ENCODE results near the gene NOTUM.

The NOTUM gene

GRCh38 chr17:81961087-81961511 is at the start of gene NOTUM:
TSS of gene NOTUM (minus strand) at chr17:81961187. CDS start at chr17:81960909, 278 bp downstream.
- no peak for DNase-seq

DNA sequence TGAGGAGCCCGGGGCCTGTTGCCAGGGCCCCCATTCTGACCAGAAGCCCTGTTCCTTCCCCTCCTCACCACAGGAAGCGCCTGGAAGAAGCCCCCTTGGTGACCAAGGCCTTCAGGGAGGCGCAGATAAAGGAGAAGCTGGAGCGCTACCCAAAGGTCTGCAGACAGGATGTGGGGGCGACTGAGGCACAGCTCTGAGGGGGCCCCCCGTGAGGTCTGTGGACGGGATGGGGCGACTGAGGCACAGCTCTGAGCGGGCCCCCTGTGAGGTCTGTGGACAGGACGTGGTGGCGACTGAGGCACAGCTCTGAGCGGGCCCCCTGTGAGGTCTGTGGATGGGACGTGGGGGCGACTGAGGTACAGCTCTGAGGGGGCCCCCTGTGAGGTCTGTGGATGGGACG is 48.4 kb upstream of the NOTUM start:
- DNase-seq: no peak

GRCh38 chr17:82008941-82009405 is 48.0 kb upstream of the NOTUM start:
- DNase-seq: no peak

DNA sequence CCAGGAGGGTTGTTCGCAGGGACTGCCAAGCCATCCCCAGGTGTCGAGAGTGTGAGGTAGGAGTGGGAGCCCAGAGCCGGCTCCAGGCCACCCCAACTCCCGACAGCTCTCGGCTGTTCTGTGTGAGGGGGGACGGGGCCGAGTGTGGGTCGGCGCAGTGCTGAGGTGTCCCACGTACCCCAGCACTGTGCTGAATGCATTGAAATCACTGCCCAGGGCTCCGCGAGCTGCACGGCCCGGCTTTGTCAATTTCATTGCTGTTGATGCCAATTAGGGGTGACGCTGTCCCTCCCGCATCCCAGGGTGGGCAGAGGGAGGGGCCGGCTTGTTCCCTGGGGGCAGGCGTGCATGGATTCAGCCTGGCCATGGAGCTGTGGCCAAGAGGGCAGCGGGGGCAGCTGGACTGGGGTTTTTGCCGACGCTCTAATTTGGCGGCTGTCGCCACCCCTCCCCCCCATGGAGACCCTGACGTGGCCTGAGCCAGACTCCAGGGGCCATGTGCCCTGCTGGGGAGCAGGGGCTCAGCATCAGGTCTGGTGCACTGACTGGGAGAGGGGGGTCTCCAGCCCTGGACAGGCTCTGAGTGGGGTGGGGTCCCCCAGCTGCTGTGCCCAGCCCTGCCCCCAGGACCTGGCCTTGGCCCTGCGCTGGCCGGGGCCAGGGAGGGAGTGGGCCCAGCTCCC is 47.4 kb upstream of the NOTUM start:
- no peak for DNase-seq

DNA sequence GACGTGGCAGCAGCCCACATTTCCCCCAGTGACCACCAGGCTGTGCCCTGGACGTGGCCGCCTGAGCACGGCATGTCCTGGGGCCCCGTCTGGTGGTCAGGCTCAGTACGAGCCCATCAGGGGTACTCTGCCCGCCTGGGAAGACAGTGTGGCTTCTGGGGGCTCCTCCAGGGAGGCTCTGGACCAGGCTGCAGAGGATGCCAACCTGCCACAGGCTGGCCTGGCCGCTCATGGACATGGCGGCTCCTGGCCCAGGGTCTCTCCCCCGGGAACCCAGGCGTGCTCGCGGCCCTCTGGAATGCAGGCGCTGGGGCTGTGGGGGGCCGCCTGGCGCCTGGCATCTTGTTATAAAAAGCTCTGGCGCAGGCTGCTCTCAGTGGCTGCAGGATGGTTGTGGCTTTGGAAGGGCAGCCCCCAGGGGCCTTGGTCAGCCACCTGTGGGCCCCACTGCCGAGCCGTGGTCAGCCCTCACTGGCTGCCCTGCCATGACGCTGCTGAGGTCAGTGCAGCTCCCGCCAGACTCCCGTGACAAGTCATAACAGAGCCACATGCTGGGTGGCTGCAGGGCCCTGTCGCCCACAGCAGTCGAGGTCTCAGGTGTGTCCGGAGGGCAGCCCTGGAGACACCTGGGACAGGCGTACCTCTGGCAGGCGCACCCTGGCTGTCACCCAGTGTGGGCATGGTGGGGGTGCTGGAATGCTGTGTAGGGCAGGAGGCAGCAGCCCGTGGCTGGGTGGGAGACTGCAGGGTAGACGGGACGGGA is 46.7 kb upstream of the NOTUM start:
- no peak for DNase-seq

DNA sequence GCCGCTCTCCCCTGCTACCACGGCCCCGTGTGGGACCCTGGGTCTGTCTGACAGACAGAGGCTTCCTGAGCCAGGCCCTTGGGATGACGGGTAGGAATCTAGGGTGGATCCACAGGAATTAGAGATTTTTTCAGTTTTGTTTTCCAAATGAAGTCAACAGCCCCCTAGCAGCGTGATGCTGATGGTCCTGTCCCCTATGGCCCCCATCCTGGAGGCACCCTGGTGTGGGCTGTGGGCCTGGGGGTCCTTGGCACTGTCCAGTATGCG is 46.2 kb upstream of the NOTUM start:
- no peak for DNase-seq

DNA sequence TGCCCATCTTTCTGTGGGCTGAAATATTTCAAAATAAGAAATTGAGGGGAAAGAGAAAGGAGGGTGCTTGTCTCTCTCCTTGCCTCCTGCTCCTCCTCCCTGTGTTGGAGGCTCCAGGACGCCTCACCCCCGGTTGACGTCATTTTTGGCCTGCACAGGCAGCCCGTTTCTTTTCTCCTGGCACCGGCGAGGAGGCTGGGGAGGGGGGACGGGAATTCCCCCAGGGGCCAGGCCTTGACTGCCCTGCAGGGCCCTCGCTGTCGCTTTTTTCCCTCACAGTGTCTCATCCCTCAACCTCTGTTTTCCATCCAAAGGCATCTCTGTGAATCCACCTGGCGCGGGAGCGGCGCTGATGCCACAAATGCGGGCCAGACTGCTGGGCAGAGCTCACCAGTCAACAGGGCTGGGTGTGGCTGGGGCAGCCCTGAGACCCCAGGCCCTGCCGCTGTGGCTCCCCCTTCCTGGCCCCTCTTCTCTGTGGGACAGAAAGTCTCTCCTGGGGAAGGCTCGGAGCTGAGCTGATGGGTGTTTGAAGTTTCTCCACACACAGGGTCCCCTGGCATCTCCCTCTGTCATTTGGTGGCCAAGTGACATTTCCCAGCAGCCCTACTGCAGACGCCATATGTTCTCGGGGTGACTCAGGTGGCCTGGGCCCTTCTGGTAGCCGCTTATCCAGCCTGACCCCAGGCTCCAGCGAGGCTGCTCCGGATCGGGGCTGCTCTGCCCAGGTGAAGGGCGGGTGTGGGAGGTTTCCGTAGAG is 45.7 kb upstream of the NOTUM start:
- DNase-seq: peak; percentile 52

GRCh38 chr17:82005701-82006348 is 44.8 kb upstream of the NOTUM start:
- DNase-seq: no peak

- no peak for DNase-seq
These were observed 43.8 kb upstream of the NOTUM start for GRCh38 chr17:82004517-82005455.

GRCh38 chr17:82003411-82004381 is 42.7 kb upstream of the NOTUM start:
- DNase-seq: no peak

GRCh38 chr17:82001571-82002056 is 40.6 kb upstream of the NOTUM start:
- no peak for DNase-seq

DNA sequence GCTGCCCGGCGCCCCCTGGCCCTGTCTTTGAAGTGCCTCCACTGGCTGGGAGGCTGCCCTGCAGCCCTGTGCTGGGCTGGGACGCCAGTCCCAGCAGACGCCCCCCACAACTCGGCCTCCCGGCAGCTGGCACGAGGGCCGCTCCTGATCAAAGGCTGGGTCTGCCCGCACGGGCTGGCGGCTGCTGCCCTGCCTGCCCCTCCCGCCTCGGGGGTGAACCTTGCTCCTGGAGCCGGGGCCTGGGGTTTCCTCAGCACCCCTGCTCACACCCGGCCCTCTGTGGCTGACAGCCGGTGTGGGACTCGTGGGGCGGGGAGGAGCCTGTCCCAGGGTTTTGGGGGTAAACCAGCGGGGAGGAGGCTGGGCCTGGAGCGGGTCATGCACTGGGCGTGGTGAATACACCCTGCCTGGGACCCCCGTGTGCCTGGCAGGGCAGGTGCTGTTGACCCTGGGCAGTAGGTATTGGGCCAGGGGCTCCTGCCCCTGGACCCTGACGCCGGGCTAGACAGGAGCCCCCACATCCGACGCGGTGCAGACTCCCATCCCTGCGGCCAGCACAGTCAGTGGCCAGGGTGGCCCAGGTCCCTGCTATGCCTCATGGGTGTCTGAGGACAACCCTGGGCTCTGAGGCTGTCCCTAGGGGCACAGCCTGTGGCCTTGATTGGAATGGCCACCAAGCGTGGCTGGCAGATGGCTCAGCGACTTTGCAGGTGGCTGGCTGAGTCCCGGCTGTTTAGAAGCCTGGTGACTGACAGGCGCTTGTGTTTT is 40.0 kb upstream of the NOTUM start:
- no peak for DNase-seq

DNA sequence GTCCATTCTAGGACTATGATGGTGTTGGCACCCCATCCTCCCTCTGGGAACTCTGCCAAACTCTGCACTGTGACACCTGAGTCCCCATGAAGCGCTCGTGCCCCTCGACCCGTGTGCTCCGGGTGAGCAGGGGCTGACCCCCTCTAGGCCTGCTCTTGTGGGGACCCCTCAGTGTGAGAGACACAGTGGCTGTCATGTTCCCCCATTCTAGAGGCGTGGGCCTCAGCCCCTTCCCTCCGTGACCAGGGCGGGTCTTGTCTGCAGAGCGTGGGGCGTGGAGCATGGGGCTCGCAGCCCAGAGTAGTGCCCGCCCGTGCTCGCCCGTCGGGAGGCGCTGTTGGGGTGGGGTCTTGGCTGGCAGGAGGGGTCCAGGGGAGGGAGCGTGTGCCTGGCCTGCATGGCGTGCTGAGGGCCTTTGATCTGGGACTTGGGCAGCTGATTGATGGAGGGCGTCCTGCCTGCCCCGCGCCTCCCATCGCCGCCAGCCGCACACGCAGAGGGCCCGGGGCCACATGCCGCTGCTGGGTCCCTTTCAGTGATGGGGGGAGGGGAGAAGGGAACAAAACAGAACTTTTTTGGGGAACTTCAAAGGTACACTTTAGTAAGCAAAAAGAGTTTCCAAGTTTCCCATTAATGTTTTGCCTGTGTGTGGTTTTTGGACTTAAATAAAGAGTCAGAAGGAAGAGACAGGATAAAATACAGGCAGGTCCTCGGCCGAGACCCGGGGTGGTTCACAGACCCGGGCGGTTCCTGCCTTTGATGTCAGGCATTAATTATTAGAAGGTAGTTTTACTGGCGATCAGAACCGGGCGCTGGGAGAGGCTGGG is 39.2 kb upstream of the NOTUM start:
- DNase-seq: no peak

GRCh38 chr17:81999587-81999975 is 38.6 kb upstream of the NOTUM start:
- DNase-seq: no peak

DNA sequence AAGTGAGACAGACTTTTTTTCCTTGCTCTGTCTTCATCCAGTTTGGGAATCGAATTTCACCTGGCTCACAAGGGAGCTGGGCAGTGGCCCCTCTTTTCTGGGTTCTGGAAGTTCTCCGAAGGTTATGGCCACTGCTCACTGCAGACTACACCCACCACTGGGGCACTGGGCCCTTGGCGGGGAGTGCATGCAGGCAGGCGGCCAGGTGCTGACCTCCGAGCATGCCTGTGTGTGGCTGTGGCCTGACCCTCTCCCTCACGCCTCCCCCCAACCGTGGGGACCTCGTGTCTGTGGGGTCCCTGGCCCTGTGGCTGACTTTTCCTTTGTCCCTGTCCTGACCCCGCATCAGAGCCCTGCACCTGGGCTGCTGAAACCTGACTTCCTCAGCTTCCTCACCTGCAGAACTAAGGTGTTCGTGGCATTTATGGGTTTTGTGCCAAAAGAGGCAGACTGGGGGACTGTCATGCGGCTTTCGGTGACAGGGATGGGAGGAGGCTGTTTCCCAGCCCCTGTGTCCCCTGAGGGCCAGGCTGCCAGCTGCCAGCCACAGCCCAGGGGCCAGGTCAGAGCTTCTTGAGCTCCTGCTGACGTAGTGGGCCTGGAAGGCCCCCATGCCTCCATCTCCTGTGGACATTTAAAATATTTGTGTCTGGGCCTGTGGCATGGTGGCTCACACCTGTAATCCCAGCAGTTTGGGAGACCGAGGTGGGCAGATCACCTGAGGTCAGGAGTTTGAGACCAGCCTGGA is 37.9 kb upstream of the NOTUM start:
- no peak for DNase-seq

DNA sequence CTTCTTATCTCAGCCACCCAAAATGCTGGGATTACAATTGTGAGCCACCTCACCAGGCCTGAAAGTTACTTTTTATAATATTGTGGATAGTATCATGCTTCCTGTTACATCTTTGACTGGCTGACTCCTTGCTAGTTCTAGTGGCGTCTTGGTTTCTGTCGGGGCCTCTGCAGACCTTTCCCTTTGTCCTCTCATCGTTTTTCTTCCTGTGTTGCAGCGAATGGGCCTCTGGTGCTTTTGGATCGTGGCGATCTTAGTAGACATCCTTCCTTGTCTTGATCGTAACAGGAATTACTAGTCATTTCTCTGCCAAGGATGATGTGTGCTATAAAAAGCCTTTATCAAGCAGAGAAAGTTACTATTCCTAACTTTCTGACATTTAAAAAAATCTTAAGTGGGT is 37.2 kb upstream of the NOTUM start:
- DNase-seq: no peak

DNA sequence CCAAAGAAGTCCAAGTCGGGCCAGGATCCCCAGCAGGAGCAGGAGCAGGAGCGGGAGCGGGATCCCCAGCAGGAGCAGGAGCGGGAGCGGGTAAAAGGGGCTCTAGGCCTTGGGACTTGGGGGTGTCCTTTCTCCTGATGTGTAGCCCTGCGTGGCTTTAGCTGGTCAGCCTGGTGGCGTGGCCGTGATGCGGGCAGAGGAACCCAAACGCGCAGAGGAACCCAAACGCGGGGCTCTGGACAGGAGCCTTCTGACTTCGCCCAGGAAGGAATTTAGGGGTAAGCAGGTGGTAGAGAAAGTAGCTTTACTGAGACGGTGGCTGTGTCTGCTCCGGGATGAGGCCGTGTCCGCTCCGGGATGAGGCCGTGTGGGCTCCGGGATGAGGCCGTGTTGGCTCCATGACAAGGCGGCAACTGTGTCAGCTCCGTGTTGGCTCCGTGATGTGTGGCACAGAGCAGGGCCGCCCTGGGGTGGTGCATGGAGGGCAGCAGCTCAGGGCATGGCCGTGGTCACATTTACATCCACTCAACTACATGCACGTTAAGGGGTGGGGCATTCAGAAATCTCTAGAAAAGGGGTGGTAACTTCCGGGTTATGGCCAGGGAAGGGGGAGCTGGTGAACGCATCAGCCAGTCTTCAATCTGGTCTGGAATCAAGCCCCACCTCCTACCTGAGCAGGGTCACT is 35.9 kb upstream of the NOTUM start:
- no peak for DNase-seq

Measured in midbrain (tissue), 1 donor.